Ascending aorta (tissue), 2 donors: ENCODE data around the gene GALNT17. TPM values are rescaled to one million over a fixed set of nuclear protein-coding genes. Genes with fewer than 3 reads are reported as not detected.

Source experiments
- DNase-seq, 2 donors: peaks; one replicate each; pipeline ENCODE4 v3.0.0-alpha.2; 2019; ENCODE audit warnings: low spot score in 2 of 2
- H3K27ac ChIP-seq, 2 donors: fragments of 200-600 bp; sonication (generic); one replicate each; pipeline ENCODE4 v1.5.1; 2016 to 2017; ENCODE audit warnings: mild to moderate bottlenecking in 1 of 2
- H3K27me3 ChIP-seq: fragments of 200-600 bp; sonication (generic); one replicate; pipeline ENCODE4 v1.5.1; 2017
- H3K36me3 ChIP-seq, 2 donors: fragments of 200-600 bp; sonication (generic); one replicate each; pipeline ENCODE4 v1.5.1; 2016
- H3K4me1 ChIP-seq, 2 donors: fragments of 200-600 bp; sonication (generic); one replicate each; pipeline ENCODE4 v1.5.1; 2016 to 2017; ENCODE audit warnings: mild to moderate bottlenecking in 1 of 2
- H3K4me3 ChIP-seq, 2 donors: fragments of 200-600 bp; sonication (generic); one replicate each; pipeline ENCODE4 v1.5.1; 2016 to 2017; ENCODE audit warnings: mild to moderate bottlenecking in 1 of 2
- H3K9me3 ChIP-seq, 2 donors: fragments of 200-600 bp; sonication (generic); one replicate each; pipeline ENCODE4 v1.5.1; 2016
- CTCF ChIP-seq, 3 experiments: fragments of 200-600 bp in 2 of 3; fragments of 450-650 bp in 1 of 3; sonication (generic) in 2 of 3; IDR thresholded peaks; one replicate each; pipeline ENCODE4 v1.5.1; 2016 to 2019; ENCODE audit warnings: antibody characterized with exemption in 3 of 3, mild to moderate bottlenecking in 1 of 3, moderate library complexity in 1 of 3
- intact Hi-C: fragments of 100-400 bp; cut with DNase I; formaldehyde crosslinking; loops from one replicate; pipeline ENCODE4 v1.15.1; 2023
- total RNA-seq: library from RNA; depleted of rRNA; stranded (reverse); fragments of >200 nt; gene quantifications from one replicate; pipeline ENCODE4 v1.1.0, GENCODE V29; 2016

The GALNT17 gene
- total RNA-seq, 1 donor from 2014 or later: 29.8 TPM

GRCh38 chr7:71393661-71394060, 261.7 kb downstream of the GALNT17 start:
- DNase-seq: no peak
- TF ChIP-seq CTCF (IDR thresholded peaks at IDR 0.05): no peak
- H3K27ac ChIP-seq: no peak overlapping the region
- intact Hi-C loops: no loop called here
- no peak overlapping the region for H3K4me3 ChIP-seq
- no peaks in the 10 kb centered on the region for H3K27me3 ChIP-seq
- H3K9me3 ChIP-seq: peaks cover 0 to 6% of the 10 kb centered on the region in 2 donors
- H3K36me3 ChIP-seq: no peaks in the 10 kb centered on the region
- no peaks in the 10 kb centered on the region for H3K4me1 ChIP-seq

- TF ChIP-seq CTCF (IDR thresholded peaks at IDR 0.05): no peak
- Histone ChIP-seq H3K4me3 (no peak overlapping the region), H3K27me3 (no peaks in the 10 kb centered on the region), H3K36me3 (no peaks in the 10 kb centered on the region), H3K27ac (no peak overlapping the region), H3K9me3 (no peaks in the 10 kb centered on the region), H3K4me1 (peaks cover 0 to 5% of the 10 kb centered on the region in 2 donors)
- intact Hi-C loops: no loop called here
- no peak for DNase-seq
Measured at GRCh38 chr7:71402684-71403083, 270.7 kb downstream of the GALNT17 start.

GRCh38 chr7:71403202-71403946, 271.4 kb downstream of the GALNT17 start:
- TF ChIP-seq CTCF (IDR thresholded peaks at IDR 0.05): no peak
- no peak overlapping the region for H3K27ac ChIP-seq
- H3K9me3 ChIP-seq: no peaks in the 10 kb centered on the region
- intact Hi-C loops: no loop called here
- peak overlapping the region; percentile 9 to 28 for H3K4me3 ChIP-seq
- peaks cover 0 to 5% of the 10 kb centered on the region in 2 donors for H3K4me1 ChIP-seq
- no peaks in the 10 kb centered on the region for H3K27me3 ChIP-seq
- no peak for DNase-seq
- H3K36me3 ChIP-seq: no peaks in the 10 kb centered on the region

- no peaks in the 10 kb centered on the region for H3K36me3 ChIP-seq
- H3K4me1 ChIP-seq: peaks cover 0 to 5% of the 10 kb centered on the region in 2 donors
- intact Hi-C loops: no loop called here
- no peak for TF ChIP-seq CTCF (IDR thresholded peaks at IDR 0.05)
- H3K4me3 ChIP-seq: no peak overlapping the region
- no peaks in the 10 kb centered on the region for H3K27me3 ChIP-seq
- H3K27ac ChIP-seq: no peak overlapping the region
- no peaks in the 10 kb centered on the region for H3K9me3 ChIP-seq
- no peak for DNase-seq
Measured at GRCh38 chr7:71404726-71405345, 272.9 kb downstream of the GALNT17 start.

GRCh38 chr7:71408271-71408670, 276.3 kb downstream of the GALNT17 start:
- Histone ChIP-seq H3K4me3 (no peak overlapping the region), H3K27ac (no peak overlapping the region), H3K36me3 (no peaks in the 10 kb centered on the region), H3K4me1 (peaks cover 0 to under 1% of the 10 kb centered on the region in 2 donors), H3K9me3 (no peaks in the 10 kb centered on the region), H3K27me3 (no peaks in the 10 kb centered on the region)
- no peak for TF ChIP-seq CTCF (IDR thresholded peaks at IDR 0.05)
- intact Hi-C loops: no loop called here
- no peak for DNase-seq
